CD4-positive, alpha-beta T cell treated with Interleukin-6 at 100 ng/mL for 8 hours (primary cell): ENCODE data around the gene CHD6.

ENCODE experiments used
- DNase-seq: peaks from one replicate; pipeline ENCODE4 v3.0.0-alpha.2; 2020; ENCODE audit warnings: mixed read lengths, low spot score

CHD6 gene

DNA sequence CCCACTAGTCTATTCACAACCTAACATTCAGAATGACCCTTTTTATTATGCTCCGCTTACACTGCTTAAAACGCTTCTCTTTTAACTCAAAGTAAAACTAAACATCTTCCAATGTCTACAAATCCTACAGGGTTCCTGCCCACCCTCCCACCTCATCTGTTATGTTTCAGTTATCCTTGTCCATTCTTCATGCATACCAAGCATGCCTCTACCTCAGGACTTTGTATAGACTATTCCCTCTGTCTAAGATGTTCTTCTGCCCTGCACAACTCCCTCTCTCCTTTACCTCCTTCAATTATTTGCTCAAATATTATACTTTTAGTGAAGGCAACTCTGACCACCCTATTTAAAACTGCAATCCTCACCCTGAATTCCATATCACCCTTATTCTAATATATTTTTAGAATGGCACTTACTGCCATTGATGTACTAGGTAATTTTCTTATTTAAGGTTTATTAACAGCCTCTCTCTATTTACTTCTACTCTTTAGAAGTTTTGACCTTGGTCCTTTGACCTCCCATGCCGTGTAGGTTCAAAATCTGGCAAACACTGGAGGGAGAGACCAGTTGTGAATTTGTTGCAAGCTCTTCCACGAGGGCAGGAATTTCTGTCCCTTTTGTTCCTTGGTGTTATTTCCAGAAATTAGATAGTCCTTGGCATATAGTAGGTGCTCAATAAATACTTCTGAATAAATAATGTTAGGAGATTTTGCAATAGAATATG, 111.8 kb downstream of the CHD6 start:
- no peak for DNase-seq

DNA sequence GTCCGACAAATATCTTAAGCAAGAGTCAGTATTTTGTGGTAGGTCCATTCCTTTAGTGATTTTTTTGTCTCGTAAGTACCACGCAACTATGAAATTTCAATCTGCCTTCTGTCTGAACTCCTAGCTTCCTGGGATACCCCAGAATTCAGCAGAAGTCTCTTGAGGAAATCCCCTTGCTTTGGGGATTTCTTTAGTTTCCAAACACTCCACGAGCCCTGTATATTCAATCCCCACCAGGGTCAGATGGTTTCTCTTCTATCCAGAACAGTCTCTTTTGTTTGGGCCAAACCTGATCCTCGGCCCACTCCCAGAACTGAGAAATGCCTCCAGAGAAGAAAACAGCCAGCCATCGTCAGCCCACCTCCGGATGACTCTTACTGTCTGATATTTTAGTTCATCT, 113.0 kb downstream of the CHD6 start:
- DNase-seq, result no peak

DNA sequence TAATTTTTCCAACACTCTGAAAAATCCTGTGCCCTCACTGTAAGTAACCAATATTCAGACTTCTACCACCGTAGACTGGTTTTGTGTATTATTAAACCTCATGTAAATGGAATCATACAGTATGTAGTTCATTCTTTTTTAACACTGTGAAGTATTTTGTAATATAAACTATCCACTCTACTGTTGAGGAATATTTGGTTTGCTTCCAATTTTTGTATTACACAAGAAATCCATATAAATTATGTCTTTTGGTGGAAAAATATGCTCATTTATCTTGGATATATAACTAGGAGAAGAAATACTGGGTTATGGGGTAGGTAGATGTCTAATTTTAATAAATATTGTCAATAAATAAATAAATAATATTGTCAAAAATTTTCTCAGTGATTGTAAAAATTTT, 116.8 kb downstream of the CHD6 start:
- no peak for DNase-seq

DNA sequence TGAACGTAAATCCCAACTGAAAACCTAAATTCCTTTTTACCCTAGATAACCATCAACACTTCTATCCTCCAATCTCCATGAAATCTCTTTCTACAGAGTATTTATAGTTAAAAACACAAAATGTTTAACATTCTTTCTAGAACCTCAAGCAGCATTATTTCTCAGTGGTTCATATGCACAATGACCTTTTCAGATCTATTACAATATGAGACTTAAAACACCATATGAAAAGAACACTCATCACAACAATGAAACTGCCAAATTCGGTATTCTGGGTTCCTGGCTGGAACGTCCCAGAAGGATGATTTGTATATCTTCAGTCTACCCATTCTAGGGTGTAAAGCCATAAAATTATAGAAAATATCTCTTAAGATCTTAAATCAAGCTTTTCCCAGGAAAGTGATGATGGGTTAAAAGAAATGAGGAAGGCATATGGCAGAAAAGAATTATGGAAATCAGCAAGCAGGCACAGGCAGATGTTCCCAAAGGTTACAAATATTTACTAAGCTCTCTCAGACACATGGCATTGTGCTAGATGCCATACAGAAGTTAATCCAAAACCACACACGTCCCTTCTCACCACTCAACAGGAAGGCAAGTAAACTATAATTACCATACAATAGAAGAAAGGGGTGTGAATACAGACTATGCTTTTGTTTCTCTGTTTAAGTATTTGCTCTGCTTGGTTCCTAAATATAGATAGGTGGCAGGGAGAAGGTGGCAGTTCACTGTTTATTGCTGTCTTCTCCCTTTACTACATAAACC, 118.0 kb downstream of the CHD6 start:
- DNase-seq, result no peak

DNA sequence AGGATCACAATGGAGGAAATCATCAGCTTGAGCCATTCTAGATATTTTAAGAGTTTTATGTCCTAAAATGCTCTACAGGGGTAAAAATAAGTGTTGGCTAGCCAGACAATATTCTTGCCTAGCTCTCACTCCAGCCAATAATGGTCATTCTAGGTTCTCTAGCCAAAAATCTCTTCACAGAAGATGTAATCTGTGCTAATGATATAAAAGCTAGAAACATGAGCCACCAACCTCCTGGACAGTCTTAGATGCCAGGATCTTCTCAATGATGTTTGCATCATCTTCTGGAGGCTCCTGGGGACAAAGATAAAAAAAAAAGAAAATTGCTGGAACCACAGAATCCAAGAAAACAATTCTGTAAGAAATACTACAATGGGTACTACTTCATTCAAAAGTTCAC, 119.1 kb downstream of the CHD6 start:
- no peak for DNase-seq

DNA sequence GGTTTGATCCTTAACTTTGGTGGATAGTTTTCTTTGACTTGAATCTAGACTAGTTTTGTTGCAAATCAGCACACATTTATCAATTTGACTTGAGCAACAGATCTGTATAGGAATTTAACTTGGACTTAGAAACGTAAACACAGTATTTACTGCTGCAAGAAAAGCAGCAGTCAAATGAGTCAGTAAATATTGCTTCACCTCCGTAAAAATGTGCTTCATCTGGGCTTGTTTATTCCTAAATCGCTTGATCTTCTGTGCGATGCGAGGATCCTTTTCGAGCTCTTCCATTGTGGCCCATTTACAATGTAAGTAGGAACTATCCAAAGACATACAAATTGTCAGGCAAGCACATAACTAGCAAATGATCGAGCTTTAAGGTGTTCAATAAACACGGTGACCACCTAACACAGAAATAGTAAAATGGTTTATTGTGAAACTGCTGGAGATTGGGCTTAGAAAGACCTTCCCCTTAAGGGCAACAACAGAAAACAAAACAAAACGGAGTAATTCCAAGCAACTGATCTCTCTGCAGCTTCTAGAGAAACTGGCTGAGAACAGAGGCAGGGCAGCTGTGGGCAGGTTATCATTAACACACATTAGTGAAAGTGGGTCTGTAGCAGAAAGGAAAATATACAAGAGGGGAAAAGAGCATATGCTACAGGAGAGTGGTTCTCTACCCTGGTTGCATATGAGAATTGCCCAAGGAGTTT, 120.8 kb downstream of the CHD6 start:
- no peak for DNase-seq

DNA sequence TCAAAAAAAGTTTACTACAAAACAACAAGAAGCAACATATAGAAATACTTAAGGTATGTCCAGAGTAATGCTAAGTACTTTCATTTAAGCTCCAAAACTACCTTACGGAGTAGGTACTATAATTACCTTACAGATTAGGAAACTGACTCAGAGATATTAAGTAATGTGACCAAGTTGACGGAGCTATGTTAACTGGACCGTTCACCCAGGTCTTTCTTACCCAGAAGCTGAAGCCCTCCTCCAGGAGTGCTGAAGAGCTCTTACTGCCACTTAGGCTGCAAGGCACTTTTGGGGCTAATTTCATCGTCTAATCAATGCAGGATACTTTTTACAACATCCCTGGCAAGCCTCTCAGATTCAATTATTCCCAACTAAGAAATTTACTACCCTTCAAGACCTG, 123.7 kb downstream of the CHD6 start:
- no peak for DNase-seq

DNA sequence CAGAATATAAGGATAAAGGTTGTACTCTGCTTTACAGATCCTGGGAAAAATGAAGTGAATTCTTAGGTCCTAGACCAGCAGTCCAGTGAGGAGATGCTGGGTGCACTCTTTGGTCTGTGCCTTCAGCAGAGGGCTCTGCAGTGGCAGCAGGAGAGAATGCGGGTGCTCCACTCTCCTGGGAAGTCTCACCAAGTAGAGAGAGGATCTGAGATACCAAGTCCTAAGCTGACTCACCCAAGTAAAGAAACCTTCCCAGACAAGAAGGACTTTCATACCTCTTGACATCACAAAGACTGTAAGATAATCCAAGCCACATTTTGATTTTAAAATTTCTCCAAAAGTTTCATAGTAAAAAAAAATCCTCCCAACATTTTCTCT, 134.6 kb downstream of the CHD6 start:
- no peak for DNase-seq

DNA sequence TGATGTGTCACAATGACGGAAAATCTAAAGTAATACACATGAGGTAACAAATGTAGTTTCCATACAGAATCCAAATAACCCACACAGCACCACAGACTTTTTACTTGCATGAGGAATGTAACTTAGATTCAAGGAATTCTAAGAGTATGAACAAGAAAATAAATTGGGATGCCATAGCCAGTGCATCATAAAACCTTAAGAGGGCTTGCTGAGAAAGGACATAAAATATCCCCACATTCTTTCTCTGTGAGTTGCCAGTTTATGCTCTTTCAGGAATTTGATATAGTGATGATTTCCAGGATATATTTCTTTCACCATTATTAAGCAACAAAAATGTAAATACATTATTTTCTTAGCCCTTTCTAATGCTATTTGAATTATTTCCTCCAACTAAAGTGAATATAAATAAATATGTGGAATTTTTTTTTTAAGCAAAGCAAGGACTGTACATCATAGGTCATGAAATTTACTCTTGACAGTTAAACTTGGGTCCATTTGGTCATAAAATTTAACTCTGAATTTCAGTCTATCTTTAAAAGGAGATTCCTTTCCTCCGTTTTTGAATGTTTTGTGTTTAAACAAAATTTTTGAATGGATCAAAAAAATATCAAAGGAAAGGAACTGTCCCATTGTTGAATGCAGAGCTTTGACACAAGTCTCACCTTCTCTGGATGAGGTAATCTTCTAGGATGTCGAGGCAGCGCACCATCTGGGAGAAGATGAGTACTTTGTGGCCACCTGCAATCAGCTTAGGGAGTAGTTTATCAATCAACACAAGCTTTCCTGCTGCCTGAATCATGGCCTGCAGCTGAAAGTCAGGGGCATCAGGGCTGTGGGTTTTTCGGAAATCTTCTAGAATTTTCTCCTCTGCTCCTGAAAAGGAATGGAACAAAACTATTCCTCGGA, 135.3 kb downstream of the CHD6 start:
- no peak for DNase-seq

DNA sequence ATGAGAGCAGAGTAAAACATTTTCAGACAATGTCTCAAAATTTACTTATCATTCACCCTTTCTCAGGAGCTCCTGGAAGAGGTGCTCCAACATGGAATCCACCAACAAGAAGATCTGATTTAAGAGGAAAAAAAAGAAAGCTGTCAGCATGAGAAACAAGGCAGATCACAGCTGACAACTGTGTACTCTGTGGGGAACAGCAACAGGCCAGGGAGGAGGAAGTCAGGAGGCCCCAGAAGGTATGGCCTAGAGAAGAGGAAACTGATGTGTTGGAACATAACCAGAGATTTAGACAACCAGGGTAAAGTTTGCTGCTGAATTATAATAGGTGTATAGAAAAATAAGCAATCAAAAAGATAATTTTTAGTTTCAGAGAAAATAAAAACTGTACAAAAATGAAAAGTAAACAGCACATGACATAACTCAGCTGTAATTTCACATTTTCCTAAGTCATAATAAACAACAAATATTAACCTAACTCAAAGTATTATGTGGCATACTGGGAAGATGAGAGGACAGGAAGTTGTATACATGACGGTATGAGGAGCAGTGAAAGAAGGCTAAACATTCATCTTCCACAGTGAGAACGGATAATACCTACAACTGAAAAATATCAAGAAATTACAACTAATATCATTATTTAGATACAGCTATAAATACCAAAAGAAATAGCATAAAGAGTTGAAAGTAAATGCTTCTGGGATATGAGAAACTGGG, 138.0 kb downstream of the CHD6 start:
- peak; percentile 23 for DNase-seq

DNA sequence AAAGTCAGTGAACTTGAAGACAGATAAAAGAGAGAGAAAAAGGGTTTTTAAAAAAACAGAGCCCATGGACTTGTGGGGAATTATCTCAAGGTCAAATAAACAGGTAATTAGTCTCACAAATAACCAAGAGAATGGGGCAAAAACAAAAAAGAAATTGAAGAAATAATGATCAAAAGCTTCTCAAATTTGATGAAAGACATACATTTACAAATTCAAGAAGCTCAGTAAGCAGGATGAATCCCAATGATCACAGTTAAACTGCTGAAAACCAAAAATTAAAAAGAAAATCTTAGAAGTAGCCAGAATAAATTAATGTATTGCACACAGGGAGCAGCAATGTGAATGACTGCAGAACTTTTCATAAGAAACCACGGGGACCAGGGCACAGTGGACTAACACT, 139.1 kb downstream of the CHD6 start:
- no peak for DNase-seq

DNA sequence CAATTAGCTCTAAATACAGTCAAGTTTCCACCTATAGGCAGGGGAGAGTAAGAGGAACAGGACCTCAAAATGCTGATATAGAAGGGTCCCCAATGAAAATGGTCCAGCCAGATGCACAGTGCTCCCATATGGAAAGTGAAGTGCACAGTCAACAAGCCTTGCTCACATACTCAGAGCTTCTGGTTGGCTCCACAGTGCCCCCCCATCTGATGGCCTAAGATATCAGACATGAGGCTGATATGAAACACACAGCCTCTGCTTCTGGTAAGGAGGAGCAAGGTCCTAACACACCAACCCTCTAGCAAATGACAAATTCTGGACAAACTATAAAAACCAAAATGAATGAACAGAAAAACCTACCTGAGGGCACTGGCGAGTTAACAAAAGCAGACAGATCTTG, 140.2 kb downstream of the CHD6 start:
- no peak for DNase-seq

DNA sequence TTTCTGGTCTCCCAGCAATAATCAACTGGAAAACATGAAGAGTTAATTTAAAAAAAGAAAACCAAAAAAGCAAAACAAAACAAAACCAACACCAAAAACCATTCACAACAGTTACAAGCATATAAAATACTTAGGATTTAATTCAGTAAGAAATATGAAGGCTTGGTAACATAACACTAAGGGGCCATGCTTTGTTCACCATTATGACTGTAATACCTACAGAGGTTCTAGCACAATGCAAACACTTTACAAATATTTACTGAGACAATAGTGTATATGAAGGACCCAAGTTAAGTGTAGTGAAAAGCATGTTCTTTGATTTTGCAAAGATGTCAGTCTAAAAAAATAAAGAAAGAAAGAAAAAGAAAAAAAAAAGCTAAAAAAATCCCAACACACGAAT, 141.7 kb downstream of the CHD6 start:
- DNase-seq, result no peak

DNA sequence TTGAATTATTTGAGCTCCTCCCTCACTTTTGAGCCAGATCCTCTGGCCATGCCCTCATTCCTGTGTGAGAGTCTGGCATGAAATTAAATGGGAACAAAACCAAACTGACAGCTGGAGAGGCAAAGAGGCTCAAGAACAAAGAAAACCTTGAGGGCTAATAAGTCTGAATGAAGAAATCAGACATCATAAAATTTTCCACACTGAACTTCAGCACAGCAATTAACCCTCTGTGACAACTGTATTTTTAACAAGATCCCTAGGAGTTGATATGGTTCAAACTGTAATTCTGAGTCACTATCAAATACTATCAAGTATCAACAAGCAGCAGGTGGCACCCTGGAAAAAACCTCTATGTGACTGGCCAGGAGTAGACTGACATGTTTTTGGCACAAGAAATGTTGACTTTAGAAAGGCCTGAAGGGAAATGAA, 142.2 kb downstream of the CHD6 start:
- DNase-seq, result no peak

DNA sequence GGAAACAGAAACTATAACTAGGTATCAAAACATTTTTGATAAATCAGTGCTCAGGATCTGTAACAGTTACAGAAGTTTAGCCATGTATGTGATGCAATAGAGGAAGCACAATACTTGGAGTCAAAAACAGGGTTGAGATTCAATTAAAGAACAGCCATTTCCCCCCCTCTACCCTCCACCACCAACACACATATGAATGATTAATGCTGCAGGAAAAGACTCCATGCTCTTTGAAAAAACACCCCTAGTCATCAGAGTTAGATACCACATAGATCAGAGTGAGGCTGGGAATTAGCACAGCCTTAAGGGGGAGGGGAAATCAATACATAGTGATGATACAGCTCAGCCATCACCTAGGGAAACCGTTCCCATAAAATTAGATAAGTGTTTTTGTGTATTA, 142.7 kb downstream of the CHD6 start:
- DNase-seq, result no peak

DNA sequence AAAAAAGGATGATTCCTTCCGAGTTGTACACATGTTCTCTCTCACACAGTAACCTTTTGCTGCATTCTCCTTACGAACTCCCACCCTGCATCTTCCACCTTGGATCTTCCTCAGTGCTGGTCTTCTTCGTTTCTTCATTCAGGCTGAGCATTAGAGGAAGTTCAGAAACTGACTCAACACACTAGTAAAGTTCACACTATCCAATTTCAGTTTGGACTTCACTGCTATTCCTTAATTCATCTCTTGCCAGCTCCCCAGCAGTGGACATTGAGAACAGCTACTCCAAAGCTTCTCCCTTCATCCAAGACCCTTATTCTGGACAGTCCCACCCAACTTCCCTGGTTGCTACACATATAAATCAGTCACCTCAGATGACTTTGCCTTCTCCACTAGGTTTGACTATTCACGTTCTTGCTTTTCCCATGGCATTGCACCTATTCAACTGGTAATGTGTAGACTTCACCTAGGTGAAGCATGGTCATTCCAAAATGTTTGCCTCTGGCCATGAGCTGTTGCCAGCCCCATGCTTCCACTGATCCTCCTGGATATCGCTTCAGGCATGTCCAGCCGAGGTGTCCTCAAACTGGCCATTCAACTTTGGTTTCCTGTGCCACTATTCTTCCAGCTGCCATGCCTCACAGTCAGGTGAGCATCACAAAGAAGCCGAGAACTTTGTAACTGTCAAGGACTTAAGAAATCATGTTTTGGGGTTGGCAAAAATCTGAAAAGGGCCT, 147.6 kb downstream of the CHD6 start:
- DNase-seq, result no peak

DNA sequence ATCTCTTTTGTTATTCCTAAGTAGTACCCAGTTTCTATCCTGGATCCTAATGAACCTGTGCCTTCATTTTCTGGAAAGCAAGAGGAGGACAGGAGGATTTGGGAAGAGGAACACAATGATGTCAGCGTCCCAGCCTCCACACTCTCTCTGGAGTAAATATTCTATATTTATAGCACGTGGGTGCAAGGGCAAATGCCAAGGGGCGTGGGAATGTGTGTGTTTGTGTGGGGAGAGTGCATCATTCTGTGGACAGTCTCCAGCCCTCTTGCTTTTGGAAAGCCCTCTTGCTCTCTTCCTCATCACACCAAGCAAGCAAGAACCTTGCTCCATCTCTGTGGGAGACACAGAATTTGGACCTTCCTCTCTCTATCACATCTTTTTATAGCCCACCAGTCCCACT, 148.3 kb downstream of the CHD6 start:
- no peak for DNase-seq

DNA sequence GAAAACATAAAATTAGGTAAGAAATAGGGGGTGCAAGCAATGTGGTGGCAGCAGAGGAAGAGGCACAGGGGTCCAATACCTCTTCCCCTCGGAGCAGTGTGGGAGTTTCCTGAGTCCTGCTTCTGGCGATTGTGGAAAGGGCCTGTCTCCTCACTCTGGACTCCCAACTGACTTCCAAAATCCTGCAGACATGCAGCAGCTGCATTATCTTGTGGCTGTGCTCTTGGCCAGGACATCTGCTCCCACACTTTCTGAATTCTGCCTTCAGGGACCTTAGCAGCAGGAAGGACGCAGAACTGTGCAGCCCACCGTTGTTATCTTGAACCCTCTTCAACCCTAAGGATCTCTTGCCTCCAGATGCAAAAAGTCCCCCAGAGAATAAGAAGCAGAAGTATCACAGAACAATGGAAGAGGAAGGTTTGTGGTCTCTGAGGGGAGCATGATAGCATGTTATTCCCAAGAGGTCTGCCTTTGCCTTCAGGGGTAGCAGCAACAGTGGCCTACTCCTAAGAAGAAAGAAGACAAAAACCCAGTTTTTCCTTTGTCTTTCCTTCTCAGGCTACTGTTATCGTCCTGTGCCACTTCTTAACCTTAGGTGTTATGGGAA, 149.1 kb downstream of the CHD6 start:
- no peak for DNase-seq

DNA sequence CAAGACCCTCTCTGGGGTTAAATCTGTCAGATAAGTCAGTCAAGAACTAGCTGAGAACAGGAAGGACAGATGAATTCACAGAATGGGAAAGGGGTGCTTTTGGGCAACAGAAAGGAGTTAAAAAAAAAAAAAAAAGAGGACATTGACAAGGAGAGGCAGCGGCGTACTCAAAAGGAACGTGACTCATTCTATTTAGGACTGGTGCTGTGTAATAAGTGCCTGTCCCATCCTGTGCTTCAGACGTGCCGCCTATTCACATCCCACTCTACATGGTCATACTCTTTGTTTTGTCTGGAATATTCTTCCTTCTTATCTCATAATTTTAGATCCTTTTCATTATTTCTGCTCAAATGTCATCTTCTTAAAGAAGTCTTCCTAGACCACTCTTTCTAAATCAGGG, 150.5 kb downstream of the CHD6 start:
- DNase-seq, result no peak

DNA sequence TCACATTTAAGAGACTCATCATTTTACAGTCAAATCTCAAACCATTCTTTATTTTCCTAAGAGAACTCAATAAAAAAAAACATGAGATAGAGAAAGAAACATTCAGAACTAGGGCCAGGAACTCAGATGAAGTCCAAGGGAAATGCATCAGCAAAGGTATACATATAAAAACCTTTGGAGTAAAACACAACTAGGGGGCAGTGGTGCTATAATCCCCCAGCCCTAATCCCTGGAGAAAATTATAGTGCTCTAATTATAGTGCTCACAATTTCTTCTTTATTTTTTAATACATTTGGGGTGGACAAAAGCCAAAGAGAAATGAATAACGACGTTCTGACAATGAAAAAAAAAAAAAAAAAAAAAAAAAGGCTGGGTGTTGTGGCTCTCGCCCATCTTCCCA, 151.0 kb downstream of the CHD6 start:
- DNase-seq, result no peak
